Measurements from ENCODE around the gene AGO4. TPM values are rescaled to one million over a fixed set of nuclear protein-coding genes. Genes with fewer than 3 reads are reported as not detected.
"Not testable (repeated sequence)": the region's sequence is repeated elsewhere in the genome, so short reads cannot be mapped to it uniquely, and the experiment has no call there.

AGO4 gene
- total RNA-seq, 4 donors from 2014 or later = 14.9 to 34.7 (median 23.4) TPM

GRCh38 chr1:35888255-35888654 lies 80.4 kb downstream of the AGO4 start:
- no peak overlapping the region for H3K4me3 ChIP-seq
- H3K36me3 ChIP-seq = peaks cover 0 to 41% of the 10 kb centered on the region in 2 donors
- H3K27ac ChIP-seq = no peak overlapping the region
- DNase-seq (no peak), ATAC-seq (no peak)
- no peaks in the 10 kb centered on the region for H3K9me3 ChIP-seq
- TF ChIP-seq CTCF (IDR thresholded peaks at IDR 0.05 in 4 of 5, conservative IDR thresholded peaks at IDR 0.05 in 1 of 5) = no peak
- TF ChIP-seq POLR2A (IDR thresholded peaks at IDR 0.05) = no peak
- in situ Hi-C loops (cut with MboI; ENCODE audit: low sequenced_read_pairs in 4 of 4) = no loop called here
- H3K4me1 ChIP-seq = peaks cover 12 to 14% of the 10 kb centered on the region in 2 donors
- H3K27me3 ChIP-seq = no peaks in the 10 kb centered on the region
- intact Hi-C loops (cut with DNase I; ENCODE audit: low total_unique reads) = no loop called here

GRCh38 chr1:35888981-35889380 lies 81.2 kb downstream of the AGO4 start:
- ATAC-seq; H3K27ac ChIP-seq; DNase-seq; H3K4me3 ChIP-seq; H3K27me3 ChIP-seq; in situ Hi-C loops (cut with MboI; ENCODE audit: low sequenced_read_pairs in 4 of 4); H3K9me3 ChIP-seq; intact Hi-C loops (cut with DNase I; ENCODE audit: low total_unique reads): not testable (repeated sequence)
- Histone ChIP-seq H3K36me3 (peaks cover 0 to 47% of the 10 kb centered on the region in 2 donors), H3K4me1 (peaks cover 7 to 18% of the 10 kb centered on the region in 2 donors)

- H3K36me3 ChIP-seq = peaks cover 0 to 79% of the 10 kb centered on the region in 2 donors
- intact Hi-C loops (cut with DNase I; ENCODE audit: low total_unique reads) (no loop called here), in situ Hi-C loops (cut with MboI; ENCODE audit: low sequenced_read_pairs in 4 of 4) (no loop called here)
- DNase-seq (peak in 1 of 2 donors; percentile 16), ATAC-seq (no peak)
- H3K27me3 ChIP-seq = no peaks in the 10 kb centered on the region
- H3K27ac ChIP-seq = peak overlapping the region in 3 of 4 donors; percentile 7 to 28 (median 23)
- no peaks in the 10 kb centered on the region for H3K9me3 ChIP-seq
- TF ChIP-seq POLR2A (IDR thresholded peaks at IDR 0.05) = no peak
- H3K4me3 ChIP-seq = no peak overlapping the region
- peaks cover 0 to 4% of the 10 kb centered on the region in 2 donors for H3K4me1 ChIP-seq
Measured at GRCh38 chr1:35893051-35893879, 85.4 kb downstream of the AGO4 start.

- Histone ChIP-seq H3K36me3 (peaks cover 0 to 83% of the 10 kb centered on the region in 2 donors), H3K9me3 (no peaks in the 10 kb centered on the region), H3K27ac (peak overlapping the region in 2 of 4 donors; percentile 23 to 43), H3K4me3 (no peak overlapping the region), H3K4me1 (peaks cover 0 to 4% of the 10 kb centered on the region in 2 donors), H3K27me3 (no peaks in the 10 kb centered on the region)
- in situ Hi-C loops (cut with MboI; ENCODE audit: low sequenced_read_pairs in 4 of 4) (no loop called here), intact Hi-C loops (cut with DNase I; ENCODE audit: low total_unique reads) (no loop called here)
- DNase-seq (peak in 1 of 2 donors; percentile 31), ATAC-seq (no peak)
- TF ChIP-seq POLR2A (IDR thresholded peaks at IDR 0.05) (no peak), CTCF (IDR thresholded peaks at IDR 0.05 in 4 of 5, conservative IDR thresholded peaks at IDR 0.05 in 1 of 5) (no peak)
Measured at GRCh38 chr1:35894183-35894582, 86.4 kb downstream of the AGO4 start.

- Histone ChIP-seq H3K27me3 (no peaks in the 10 kb centered on the region), H3K36me3 (peaks cover 0 to 81% of the 10 kb centered on the region in 2 donors), H3K9me3 (no peaks in the 10 kb centered on the region), H3K27ac (no peak overlapping the region), H3K4me3 (no peak overlapping the region), H3K4me1 (peaks cover 0 to 4% of the 10 kb centered on the region in 2 donors)
- in situ Hi-C loops (cut with MboI; ENCODE audit: low sequenced_read_pairs in 4 of 4) = no loop called here
- TF ChIP-seq CTCF (IDR thresholded peaks at IDR 0.05 in 4 of 5, conservative IDR thresholded peaks at IDR 0.05 in 1 of 5) (no peak), POLR2A (IDR thresholded peaks at IDR 0.05) (no peak)
- DNase-seq (no peak), ATAC-seq (no peak)
- intact Hi-C loops (cut with DNase I; ENCODE audit: low total_unique reads) = no loop called here
Measured at GRCh38 chr1:35894656-35895055, 86.8 kb downstream of the AGO4 start.
